ENCODE measurements around the gene C1RL. TPM values are rescaled to one million over a fixed set of nuclear protein-coding genes. Genes with fewer than 3 reads are reported as not detected.

C1RL gene
- total RNA-seq, 2 experiments from 2014 or later = 12.2 to 14.1 TPM

DNA sequence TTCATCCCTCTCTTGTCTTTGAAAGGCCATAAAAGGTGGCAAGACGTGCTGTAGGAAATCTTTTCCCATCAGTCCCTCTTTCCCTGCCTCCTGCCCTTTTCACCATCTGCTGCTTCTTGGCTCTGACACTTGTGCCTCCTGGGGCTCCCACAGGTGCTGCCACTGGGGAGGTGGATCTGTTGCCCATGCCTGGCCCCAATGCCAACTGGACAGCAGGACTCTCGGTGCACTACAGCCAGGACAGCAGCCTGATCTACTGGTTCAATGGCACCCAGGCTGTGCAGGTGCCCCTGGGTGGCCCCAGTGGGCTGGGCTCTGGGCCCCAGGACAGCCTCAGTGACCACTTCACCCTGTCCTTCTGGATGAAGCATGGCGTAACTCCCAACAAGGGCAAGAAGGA is 27.7 kb upstream of the C1RL start:
- Mint-ChIP-seq H3K4me1 (ENCODE audit: low read depth) (peaks cover 14% of the 10 kb centered on the region), H3K36me3 (ENCODE audit: low read depth) (peaks cover 62% of the 10 kb centered on the region), H3K9me3 (no peaks in the 10 kb centered on the region), H3K27me3 (no peaks in the 10 kb centered on the region), H3K4me3 (no peak overlapping the region), H3K27ac (no peak overlapping the region)
- H3K36me3 ChIP-seq (ENCODE audit: insufficient read depth, low read length) = peaks cover 69% of the 10 kb centered on the region
- H3K4me3 ChIP-seq (ENCODE audit: low read length) = no peak overlapping the region
- ATAC-seq (ENCODE audit: poor library complexity) (no peak), DNase-seq (no peak)
- CTCF ChIA-PET = no interaction called here
- POLR2A ChIA-PET = no interaction called here
- TF ChIP-seq, protein P1, sequence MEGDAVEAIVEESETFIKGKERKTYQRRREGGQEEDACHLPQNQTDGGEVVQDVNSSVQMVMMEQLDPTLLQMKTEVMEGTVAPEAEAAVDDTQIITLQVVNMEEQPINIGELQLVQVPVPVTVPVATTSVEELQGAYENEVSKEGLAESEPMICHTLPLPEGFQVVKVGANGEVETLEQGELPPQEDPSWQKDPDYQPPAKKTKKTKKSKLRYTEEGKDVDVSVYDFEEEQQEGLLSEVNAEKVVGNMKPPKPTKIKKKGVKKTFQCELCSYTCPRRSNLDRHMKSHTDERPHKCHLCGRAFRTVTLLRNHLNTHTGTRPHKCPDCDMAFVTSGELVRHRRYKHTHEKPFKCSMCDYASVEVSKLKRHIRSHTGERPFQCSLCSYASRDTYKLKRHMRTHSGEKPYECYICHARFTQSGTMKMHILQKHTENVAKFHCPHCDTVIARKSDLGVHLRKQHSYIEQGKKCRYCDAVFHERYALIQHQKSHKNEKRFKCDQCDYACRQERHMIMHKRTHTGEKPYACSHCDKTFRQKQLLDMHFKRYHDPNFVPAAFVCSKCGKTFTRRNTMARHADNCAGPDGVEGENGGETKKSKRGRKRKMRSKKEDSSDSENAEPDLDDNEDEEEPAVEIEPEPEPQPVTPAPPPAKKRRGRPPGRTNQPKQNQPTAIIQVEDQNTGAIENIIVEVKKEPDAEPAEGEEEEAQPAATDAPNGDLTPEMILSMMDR (IDR thresholded peaks at IDR 0.05) = no peak
- no peaks in the 10 kb centered on the region for H3K27me3 ChIP-seq (ENCODE audit: control insufficient read depth in 1 of 2, insufficient read depth in 2 of 2, low read length in 2 of 2)
- peaks cover 8% of the 10 kb centered on the region for H3K4me1 ChIP-seq (ENCODE audit: insufficient read depth, low read length)
- H3K27ac ChIP-seq (ENCODE audit: low read depth in 1 of 2, low read length in 2 of 2) = no peak overlapping the region
- intact Hi-C loops (cut with DNase I, micrococcal nuclease) = no loop called here
- no peaks in the 10 kb centered on the region for H3K9me3 ChIP-seq (ENCODE audit: control insufficient read depth in 1 of 2, insufficient read depth in 1 of 2, low read length in 2 of 2)

GRCh38 chr12:7136071-7136470 is 27.1 kb upstream of the C1RL start:
- ChIA-PET POLR2A (no interaction called here), CTCF (interaction anchor here (0.6 kb wide), 1 partner anchor 227 kb away, joined by 3 read pairs; no protein-coding TSS in a partner anchor)
- no peak overlapping the region for H3K27ac ChIP-seq (ENCODE audit: low read depth in 1 of 2, low read length in 2 of 2)
- peaks cover 63% of the 10 kb centered on the region for H3K36me3 ChIP-seq (ENCODE audit: insufficient read depth, low read length)
- ATAC-seq (ENCODE audit: poor library complexity) (no peak), DNase-seq (no peak)
- Mint-ChIP-seq H3K4me1 (ENCODE audit: low read depth) (peaks cover 20% of the 10 kb centered on the region), H3K27ac (no peak overlapping the region), H3K9me3 (no peaks in the 10 kb centered on the region), H3K36me3 (ENCODE audit: low read depth) (peaks cover 58% of the 10 kb centered on the region), H3K27me3 (no peaks in the 10 kb centered on the region), H3K4me3 (no peak overlapping the region)
- TF ChIP-seq, protein P1 (IDR thresholded peaks at IDR 0.05) = no peak
- H3K27me3 ChIP-seq (ENCODE audit: control insufficient read depth in 1 of 2, insufficient read depth in 2 of 2, low read length in 2 of 2) = no peaks in the 10 kb centered on the region
- no peaks in the 10 kb centered on the region for H3K9me3 ChIP-seq (ENCODE audit: control insufficient read depth in 1 of 2, insufficient read depth in 1 of 2, low read length in 2 of 2)
- H3K4me1 ChIP-seq (ENCODE audit: insufficient read depth, low read length) = peaks cover 14% of the 10 kb centered on the region
- no peak overlapping the region for H3K4me3 ChIP-seq (ENCODE audit: low read length)
- intact Hi-C loops (cut with DNase I, micrococcal nuclease) = no loop called here

- no peak overlapping the region for H3K27ac ChIP-seq (ENCODE audit: low read depth in 1 of 2, low read length in 2 of 2)
- no peak overlapping the region for H3K27ac Mint-ChIP-seq
Observed at GRCh38 chr12:7134396-7135166, 25.6 kb upstream of the C1RL start.

More at GRCh38 chr12:7134396-7135166, 25.6 kb upstream of the C1RL start:
- no peaks in the 10 kb centered on the region for H3K9me3 ChIP-seq (ENCODE audit: control insufficient read depth in 1 of 2, insufficient read depth in 1 of 2, low read length in 2 of 2)
- peaks cover 54% of the 10 kb centered on the region for H3K36me3 ChIP-seq (ENCODE audit: insufficient read depth, low read length)
- no peak overlapping the region for H3K4me3 ChIP-seq (ENCODE audit: low read length)
- H3K27me3 ChIP-seq (ENCODE audit: control insufficient read depth in 1 of 2, insufficient read depth in 2 of 2, low read length in 2 of 2) = no peaks in the 10 kb centered on the region
- no peak for DNase-seq
- intact Hi-C loops (cut with DNase I, micrococcal nuclease) = loop anchor here in 1 of 2 experiments (2.0 kb wide), 1 partner anchor 58 kb away; no protein-coding TSS in a partner anchor
- ChIA-PET POLR2A (interaction anchor here (0.5 kb wide), 1 partner anchor 190 kb away, joined by 3 read pairs; no protein-coding TSS in a partner anchor), CTCF (no interaction called here)
- peak overlapping the region; percentile 15 for H3K4me3 Mint-ChIP-seq
- peaks cover 25% of the 10 kb centered on the region for H3K4me1 ChIP-seq (ENCODE audit: insufficient read depth, low read length)
- H3K36me3 Mint-ChIP-seq (ENCODE audit: low read depth) = peaks cover 64% of the 10 kb centered on the region
- TF ChIP-seq, protein P1 (IDR thresholded peaks at IDR 0.05) = no peak
- H3K4me1 Mint-ChIP-seq (ENCODE audit: low read depth) = peaks cover 32% of the 10 kb centered on the region
- H3K27me3 Mint-ChIP-seq = no peaks in the 10 kb centered on the region
- ATAC-seq (ENCODE audit: poor library complexity) = no peak
- no peaks in the 10 kb centered on the region for H3K9me3 Mint-ChIP-seq
